Ascending aorta (tissue), 2 donors: ENCODE results near the gene BCO2. TPM values are rescaled to one million over a fixed set of nuclear protein-coding genes. Genes with fewer than 3 reads are reported as not detected.
"Not testable (repeated sequence)": the region's sequence is repeated elsewhere in the genome, so short reads cannot be mapped to it uniquely, and the experiment has no call there.

Experiments used
- DNase-seq, 2 donors: peaks; one replicate each; pipeline ENCODE4 v3.0.0-alpha.2; 2019; ENCODE audit warnings: low spot score in 2 of 2
- H3K27ac ChIP-seq, 2 donors: fragments of 200-600 bp; sonication (generic); one replicate each; pipeline ENCODE4 v1.5.1; 2016 to 2017; ENCODE audit warnings: mild to moderate bottlenecking in 1 of 2
- H3K27me3 ChIP-seq: fragments of 200-600 bp; sonication (generic); one replicate; pipeline ENCODE4 v1.5.1; 2017
- H3K36me3 ChIP-seq, 2 donors: fragments of 200-600 bp; sonication (generic); one replicate each; pipeline ENCODE4 v1.5.1; 2016
- H3K4me1 ChIP-seq, 2 donors: fragments of 200-600 bp; sonication (generic); one replicate each; pipeline ENCODE4 v1.5.1; 2016 to 2017; ENCODE audit warnings: mild to moderate bottlenecking in 1 of 2
- H3K4me3 ChIP-seq, 2 donors: fragments of 200-600 bp; sonication (generic); one replicate each; pipeline ENCODE4 v1.5.1; 2016 to 2017; ENCODE audit warnings: mild to moderate bottlenecking in 1 of 2
- H3K9me3 ChIP-seq, 2 donors: fragments of 200-600 bp; sonication (generic); one replicate each; pipeline ENCODE4 v1.5.1; 2016
- intact Hi-C: fragments of 100-400 bp; cut with DNase I; formaldehyde crosslinking; loops from one replicate; pipeline ENCODE4 v1.15.1; 2023
- total RNA-seq: library from RNA; depleted of rRNA; stranded (reverse); fragments of >200 nt; gene quantifications from one replicate; pipeline ENCODE4 v1.1.0, GENCODE V29; 2016
- TF ChIP-seq, protein P1 (sequence below), 3 experiments: fragments of 200-600 bp in 2 of 3; fragments of 450-650 bp in 1 of 3; sonication (generic) in 2 of 3; IDR thresholded peaks; one replicate each; pipeline ENCODE4 v1.5.1; 2016 to 2019; ENCODE audit warnings: antibody characterized with exemption in 3 of 3, mild to moderate bottlenecking in 1 of 3, moderate library complexity in 1 of 3

The BCO2 gene
- total RNA-seq, 1 donor from 2014 or later, result not detected

DNA sequence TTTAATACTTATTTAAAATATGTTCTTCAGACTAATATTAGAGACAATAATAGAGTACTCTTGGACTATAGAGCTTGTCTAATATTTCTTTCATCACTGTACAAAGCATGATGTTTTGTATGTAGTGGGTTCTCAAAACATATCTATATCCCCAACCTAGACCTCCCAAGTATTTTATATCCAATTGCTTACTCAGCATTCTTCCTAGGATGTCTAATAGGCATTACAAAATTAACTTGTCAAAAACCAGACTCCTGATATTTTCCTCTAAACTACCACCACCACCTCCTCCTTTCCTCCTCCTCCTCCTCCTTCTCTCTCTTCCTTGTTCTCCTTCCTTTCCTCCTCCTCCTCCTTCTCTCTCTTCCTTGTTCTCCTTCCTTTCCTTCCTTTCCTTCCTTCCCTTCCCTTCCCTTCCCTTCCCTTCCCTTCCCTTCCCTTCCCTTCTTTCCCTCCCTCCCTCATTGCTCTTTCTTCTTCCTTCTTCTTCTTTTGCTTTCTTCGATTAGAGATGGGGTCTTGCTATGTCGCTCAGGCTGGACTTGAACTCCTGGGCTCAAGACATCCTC, 21.3 kb downstream of the BCO2 start:
- Histone ChIP-seq H3K27me3 (no peaks in the 10 kb centered on the region), H3K36me3 (no peaks in the 10 kb centered on the region), H3K4me3 (no peak overlapping the region), H3K9me3 (no peaks in the 10 kb centered on the region), H3K4me1 (no peaks in the 10 kb centered on the region), H3K27ac (no peak overlapping the region)
- TF ChIP-seq, protein P1, sequence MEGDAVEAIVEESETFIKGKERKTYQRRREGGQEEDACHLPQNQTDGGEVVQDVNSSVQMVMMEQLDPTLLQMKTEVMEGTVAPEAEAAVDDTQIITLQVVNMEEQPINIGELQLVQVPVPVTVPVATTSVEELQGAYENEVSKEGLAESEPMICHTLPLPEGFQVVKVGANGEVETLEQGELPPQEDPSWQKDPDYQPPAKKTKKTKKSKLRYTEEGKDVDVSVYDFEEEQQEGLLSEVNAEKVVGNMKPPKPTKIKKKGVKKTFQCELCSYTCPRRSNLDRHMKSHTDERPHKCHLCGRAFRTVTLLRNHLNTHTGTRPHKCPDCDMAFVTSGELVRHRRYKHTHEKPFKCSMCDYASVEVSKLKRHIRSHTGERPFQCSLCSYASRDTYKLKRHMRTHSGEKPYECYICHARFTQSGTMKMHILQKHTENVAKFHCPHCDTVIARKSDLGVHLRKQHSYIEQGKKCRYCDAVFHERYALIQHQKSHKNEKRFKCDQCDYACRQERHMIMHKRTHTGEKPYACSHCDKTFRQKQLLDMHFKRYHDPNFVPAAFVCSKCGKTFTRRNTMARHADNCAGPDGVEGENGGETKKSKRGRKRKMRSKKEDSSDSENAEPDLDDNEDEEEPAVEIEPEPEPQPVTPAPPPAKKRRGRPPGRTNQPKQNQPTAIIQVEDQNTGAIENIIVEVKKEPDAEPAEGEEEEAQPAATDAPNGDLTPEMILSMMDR (IDR thresholded peaks at IDR 0.05), result no peak
- intact Hi-C loops, result no loop called here
- DNase-seq, result no peak

DNA sequence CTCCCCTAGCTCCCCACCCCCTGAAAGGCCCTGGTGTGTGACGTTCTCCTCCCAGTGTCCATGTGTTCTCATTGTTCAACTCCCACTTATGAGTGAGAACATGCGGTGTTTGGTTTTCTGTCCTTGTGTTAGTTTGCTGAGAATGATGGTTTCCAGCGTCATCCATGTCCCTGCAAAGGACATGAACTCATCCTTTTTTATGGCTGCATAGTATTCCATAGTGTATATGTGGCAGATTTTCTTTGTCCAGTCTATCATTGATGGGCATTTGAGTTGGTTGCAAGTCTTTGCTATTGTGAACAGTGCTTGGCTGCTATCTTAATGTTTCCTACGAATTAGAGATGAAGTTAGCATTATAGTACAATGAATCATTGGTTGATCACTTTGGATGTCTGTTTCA, 23.8 kb downstream of the BCO2 start:
- intact Hi-C loops, result not testable (repeated sequence)

DNA sequence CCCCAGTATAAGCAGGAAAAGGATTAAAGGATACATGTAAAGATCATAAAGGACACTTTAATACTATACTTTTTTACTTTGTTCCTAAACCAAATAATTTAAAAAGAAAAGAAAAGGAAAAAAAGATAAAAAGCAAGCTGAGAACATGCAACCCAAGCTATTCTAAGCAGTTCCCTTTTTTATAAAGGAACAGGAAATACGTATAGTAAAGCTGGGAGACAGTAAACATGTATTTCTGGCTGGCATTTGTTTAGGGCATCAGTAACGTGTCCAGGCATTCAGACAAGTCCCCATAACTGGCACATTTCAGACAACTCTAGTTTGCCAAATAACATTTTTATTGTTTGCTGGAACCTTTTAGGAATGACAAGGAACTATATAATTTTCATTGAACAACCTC, 24.9 kb downstream of the BCO2 start:
- Histone ChIP-seq H3K4me1 (no peaks in the 10 kb centered on the region), H3K27ac (no peak overlapping the region), H3K36me3 (no peaks in the 10 kb centered on the region), H3K9me3 (no peaks in the 10 kb centered on the region), H3K4me3 (no peak overlapping the region), H3K27me3 (no peaks in the 10 kb centered on the region)
- no peak for DNase-seq
- intact Hi-C loops, result no loop called here
- TF ChIP-seq, protein P1 (IDR thresholded peaks at IDR 0.05), result no peak

More for the DNA sequence above, 23.8 kb downstream of the BCO2 start:
- not testable (repeated sequence) for H3K36me3 ChIP-seq, H3K4me3 ChIP-seq, DNase-seq, H3K27ac ChIP-seq, H3K27me3 ChIP-seq, H3K9me3 ChIP-seq, H3K4me1 ChIP-seq

DNA sequence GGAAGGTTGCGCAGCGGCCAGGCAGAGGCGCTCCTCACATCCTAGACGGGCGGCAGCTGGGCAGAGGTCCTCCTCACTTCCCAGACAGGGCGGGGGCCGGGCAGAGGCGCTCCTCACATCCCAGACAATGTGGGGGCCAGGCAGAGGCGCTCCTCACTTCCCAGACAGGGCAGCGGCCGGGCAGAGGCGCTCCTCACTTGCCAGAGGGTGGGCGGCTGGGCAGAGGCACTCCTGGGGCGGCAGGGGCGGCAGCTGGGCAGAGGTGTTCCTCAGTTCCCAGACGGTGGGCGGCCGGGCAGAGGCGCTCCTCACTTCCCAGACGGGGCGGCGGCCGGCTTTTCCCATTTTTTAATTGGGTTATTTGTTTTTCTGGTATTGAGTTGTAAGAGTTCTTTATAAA, 30.8 kb downstream of the BCO2 start:
- no peak overlapping the region for H3K4me3 ChIP-seq
- no peaks in the 10 kb centered on the region for H3K4me1 ChIP-seq
- TF ChIP-seq, protein P1 (IDR thresholded peaks at IDR 0.05), result no peak
- no peak overlapping the region for H3K27ac ChIP-seq
- H3K36me3 ChIP-seq, result no peaks in the 10 kb centered on the region
- intact Hi-C loops, result no loop called here
- no peaks in the 10 kb centered on the region for H3K9me3 ChIP-seq
- no peak for DNase-seq
- H3K27me3 ChIP-seq, result no peaks in the 10 kb centered on the region

DNA sequence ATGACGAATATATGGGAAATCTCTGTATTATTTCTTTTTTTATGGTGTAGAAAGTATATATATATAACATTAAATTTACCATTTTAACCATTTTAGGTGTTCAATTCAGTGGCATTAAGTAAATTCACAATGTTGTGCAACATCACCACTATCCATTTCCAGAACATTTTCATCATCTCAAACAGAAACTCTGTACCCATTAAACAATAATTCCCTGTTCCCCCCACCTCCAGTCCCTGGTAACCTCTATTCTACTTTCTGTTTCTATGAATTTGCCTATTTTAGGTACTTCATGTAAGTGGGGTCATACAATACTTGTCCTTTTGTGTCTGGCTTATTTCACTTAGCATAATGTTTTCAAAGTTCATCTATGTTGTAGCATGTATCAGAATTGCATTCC, 35.6 kb downstream of the BCO2 start:
- H3K4me3 ChIP-seq, result no peak overlapping the region
- H3K9me3 ChIP-seq, result no peaks in the 10 kb centered on the region
- TF ChIP-seq, protein P1 (IDR thresholded peaks at IDR 0.05), result no peak
- H3K4me1 ChIP-seq, result no peaks in the 10 kb centered on the region
- intact Hi-C loops, result no loop called here
- no peaks in the 10 kb centered on the region for H3K36me3 ChIP-seq
- H3K27ac ChIP-seq, result no peak overlapping the region
- DNase-seq, result no peak
- no peaks in the 10 kb centered on the region for H3K27me3 ChIP-seq

DNA sequence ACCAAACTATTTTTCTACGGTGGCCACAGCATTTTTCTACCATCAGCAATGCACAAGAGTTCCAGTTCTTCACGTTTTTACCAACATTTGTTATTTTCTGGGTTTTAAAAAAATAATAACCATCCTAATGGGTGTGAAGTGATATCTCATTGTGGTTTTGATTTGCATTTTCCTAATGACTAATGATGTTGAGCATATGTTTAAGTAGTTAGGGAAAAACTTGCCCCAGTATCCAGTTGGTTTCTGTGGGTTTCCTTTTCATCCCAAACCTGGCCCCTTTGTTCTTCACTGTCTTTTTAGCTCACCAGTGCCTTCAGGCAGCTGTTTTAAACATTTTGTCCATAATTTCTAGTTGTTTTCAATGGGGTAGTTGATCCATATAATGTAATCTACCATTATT, 36.2 kb downstream of the BCO2 start:
- no peak for DNase-seq
- Histone ChIP-seq H3K36me3 (no peaks in the 10 kb centered on the region), H3K4me3 (no peak overlapping the region), H3K27me3 (no peaks in the 10 kb centered on the region), H3K27ac (no peak overlapping the region), H3K4me1 (no peaks in the 10 kb centered on the region), H3K9me3 (no peaks in the 10 kb centered on the region)
- TF ChIP-seq, protein P1 (IDR thresholded peaks at IDR 0.05), result no peak
- intact Hi-C loops, result no loop called here
